Inferior parietal cortex (tissue), 1 donor: ENCODE results near the gene CC2D1A.
A peak's percentile ranks its signal among the peaks of the same experiment; 100 is the strongest.
"Not testable (repeated sequence)": the region's sequence is repeated elsewhere in the genome, so short reads cannot be mapped to it uniquely, and the experiment has no call there.

Experiments
- DNase-seq: peaks from one replicate; pipeline ENCODE4 v3.0.0-alpha.2; 2016; ENCODE audit errors: extremely low spot score

Gene CC2D1A

DNA sequence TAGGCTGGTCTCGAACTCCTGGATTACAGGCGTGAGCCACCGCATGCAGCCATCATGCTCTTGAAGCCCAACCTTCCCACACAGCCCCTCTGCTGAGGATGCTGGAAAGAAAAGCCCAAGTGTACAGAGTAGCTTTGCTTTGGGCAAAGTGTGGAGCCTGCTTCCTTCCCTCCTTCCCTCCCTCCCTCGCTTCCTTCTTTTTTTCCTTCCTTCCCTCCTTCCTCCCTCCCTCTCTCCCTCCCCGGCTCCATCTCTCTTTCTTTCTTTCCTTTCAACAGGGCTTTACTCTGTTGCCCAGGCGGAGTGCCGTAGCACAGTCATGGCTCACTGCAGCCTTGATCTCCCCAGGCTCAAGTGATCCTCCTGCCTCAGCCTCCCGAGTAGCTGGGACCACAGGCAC, 2.7 kb downstream of the CC2D1A start:
- DNase-seq, result no peak

DNA sequence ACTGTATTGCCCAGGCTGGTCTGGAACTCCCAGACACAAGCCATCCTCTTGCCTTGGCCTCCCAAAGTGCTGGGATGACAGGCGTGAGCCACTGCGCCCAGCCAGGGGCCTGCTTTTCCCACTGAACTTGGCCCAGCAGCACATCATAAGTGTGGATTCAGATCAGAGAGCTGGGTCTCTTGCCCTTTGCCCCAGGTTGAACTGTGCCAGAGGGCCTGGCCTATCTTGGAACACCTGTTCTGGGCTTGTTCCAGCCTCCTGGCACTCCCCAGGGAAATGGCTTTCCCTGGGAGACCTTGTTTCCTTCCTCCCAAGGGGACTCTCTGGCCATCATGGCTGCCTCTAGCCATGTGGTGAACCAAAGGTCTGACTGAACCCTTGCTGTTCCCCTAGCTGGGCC, 3.4 kb downstream of the CC2D1A start:
- DNase-seq, result no peak

- no peak for DNase-seq
Observed at GRCh38 chr19:13913352-13913751, 7.4 kb downstream of the CC2D1A start.

GRCh38 chr19:13914777-13915176, 8.8 kb downstream of the CC2D1A start:
- DNase-seq, result no peak

- DNase-seq, result no peak
Observed at GRCh38 chr19:13917888-13918406, 11.9 kb downstream of the CC2D1A start.

- DNase-seq, result no peak
Observed at GRCh38 chr19:13918726-13919411, 12.9 kb downstream of the CC2D1A start.

GRCh38 chr19:13920524-13920923, 14.5 kb downstream of the CC2D1A start:
- no peak for DNase-seq

DNA sequence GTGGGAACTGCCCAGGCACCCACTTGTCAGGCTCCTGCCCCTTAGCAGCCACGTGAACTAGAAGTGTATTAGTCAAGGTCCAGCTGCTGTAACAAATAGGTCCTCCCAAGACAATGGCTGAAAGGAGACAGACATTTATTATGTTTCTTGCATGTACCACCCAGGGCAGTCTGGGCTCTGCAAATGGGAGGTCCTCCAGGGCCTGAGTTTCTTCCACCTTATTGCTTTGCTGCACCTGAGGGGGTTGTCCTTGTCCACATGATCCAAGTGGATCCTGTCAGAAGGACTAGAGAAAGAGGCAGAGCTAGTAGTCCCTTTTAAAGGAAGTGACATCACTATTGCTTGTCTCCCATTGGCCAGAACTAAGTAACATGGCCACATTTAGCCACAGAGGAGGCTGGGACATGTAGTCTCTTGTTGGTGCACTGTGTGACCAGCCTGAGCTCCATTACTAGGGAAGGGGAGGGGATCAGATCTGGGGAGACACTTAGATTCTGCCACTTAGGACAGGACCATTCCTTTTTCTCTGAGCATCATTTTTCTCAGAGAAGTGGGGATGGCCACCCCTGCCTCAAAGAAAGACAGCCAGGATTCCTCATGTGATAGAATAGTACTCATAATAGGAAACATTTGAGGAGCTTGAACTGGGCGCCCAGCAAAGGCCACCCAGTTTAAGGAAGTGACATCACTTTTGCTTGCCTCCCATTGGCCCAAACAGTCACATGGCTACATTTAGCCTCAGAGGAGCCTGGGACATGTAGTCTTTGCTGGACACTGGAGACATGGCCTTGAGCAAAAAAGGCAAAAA, 15.1 kb downstream of the CC2D1A start:
- peak; percentile 65 for DNase-seq

DNA sequence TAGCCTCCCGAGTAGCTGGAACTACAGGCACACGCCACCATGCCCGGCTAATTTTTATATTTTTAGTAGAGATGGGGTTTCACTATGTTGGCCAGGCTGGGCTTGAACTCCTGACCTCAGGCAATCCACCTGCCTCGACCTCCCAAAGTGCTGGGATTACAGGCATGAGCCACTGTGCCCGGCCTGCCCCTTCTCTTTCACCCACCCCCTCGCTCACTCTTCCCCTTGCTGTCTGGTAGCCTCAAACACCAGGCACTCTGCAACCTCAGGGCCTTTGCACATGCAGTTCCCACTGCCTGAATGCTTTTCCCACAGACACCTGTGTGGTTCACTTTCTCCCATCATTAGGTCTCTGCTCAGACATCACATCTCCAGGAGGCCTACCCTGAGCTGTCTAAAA, 16.1 kb downstream of the CC2D1A start:
- not testable (repeated sequence) for DNase-seq

- no peak for DNase-seq
Observed at GRCh38 chr19:13923194-13923987, 17.4 kb downstream of the CC2D1A start.

GRCh38 chr19:13926010-13926409, 20.0 kb downstream of the CC2D1A start:
- DNase-seq, result no peak

GRCh38 chr19:13926715-13927114, 20.7 kb downstream of the CC2D1A start:
- DNase-seq, result no peak

GRCh38 chr19:13929340-13929739, 23.3 kb downstream of the CC2D1A start:
- DNase-seq, result no peak

DNA sequence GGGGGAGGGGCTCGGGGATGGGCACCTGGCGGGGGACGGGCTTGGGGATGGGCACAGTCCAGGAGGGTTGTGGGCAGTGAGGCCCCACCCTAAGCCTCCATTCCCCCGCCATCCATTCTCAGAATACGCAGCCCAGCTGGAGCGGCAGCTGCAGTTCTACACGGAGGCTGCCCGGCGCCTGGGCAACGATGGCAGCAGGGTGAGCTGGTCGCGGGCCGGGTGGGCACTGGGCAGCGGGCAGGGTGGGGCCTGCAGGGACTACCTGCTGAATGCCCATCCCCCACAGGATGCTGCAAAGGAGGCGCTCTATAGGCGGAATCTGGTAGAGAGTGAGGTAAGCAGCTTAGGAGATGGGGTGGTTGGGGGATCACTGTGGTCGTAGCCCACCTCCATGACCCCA, 24.0 kb downstream of the CC2D1A start:
- DNase-seq, result no peak

DNA sequence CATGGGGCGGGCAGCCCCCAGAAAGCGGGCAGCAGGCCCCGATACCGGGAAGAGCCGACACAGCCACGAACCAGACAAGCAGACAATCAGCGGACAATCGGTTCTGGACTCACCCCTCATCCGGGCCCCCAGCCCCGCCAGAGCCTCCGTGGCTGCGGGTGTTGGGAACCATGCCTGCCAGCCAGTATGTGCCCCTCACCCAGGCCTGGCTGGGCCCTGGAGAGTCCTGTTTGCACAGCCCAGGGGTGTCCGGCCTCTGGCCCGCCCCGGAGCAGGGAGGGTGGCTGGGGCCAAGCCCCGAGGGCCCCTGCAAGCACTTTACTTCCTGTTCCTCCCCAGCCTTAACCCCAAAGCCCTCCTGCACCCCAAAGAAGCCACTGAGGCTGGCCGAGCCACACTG, 24.4 kb downstream of the CC2D1A start:
- no peak for DNase-seq

DNA sequence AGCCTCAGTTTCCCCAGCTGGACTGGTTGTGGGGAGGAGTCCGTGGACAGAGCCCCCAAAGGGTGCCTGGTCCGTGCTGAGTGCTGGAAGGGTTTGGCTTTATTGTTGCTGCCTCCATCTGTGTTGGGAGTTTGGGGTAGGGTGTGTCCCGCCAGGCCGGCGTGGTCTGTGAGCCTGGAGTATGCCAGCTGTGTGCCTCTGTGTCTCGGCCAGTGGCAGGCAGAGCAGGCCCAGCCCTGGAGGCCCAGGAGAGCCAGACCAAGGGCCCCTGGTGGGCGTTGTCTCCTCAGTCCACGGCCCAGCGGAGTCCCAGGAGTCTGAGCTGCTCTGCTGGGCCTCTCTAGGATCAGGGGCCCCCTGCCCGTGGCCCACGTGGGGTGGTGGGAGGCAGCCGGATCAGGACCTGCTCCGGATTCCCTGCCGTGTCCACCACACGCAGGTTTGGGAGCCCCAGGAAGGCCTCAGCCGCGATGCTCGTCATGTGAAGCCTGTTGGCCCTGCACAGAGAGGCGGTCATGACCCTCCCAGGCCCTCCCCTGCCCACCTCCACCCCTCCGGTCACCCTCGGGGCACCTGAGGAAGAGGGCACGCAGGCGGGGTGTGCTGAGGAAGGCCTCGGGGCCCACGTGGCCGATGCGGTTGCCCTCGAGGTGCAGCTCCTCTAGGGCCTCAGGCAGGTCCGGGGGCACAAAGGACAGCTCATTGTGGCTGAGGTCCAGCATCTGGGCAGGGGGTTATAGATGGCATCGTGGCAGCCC, 25.6 kb downstream of the CC2D1A start:
- DNase-seq, result no peak

DNA sequence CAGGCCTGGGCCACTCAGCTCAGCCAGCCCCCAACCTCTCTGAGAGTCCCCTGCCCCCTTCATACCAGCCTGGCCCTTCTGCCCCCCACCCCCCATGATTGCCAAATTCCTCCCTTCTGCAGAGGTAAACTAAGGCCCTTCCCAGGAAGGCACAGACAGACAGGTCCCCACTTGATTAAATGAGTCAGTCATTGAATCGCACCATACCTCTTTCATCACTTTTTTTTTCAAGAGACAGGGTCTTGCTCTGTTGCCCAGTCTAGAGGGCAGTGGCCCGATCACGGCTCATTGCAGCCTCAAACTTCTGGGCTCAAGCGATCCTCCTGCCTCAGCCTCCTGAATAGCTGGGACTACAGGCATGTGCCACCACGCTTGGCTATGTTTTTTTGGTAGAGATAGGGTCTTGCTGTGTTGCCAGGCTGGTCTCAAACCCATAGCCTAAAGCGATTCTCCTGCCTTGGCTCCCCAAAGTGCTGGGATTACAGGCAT, 26.2 kb downstream of the CC2D1A start:
- DNase-seq, result no peak

DNA sequence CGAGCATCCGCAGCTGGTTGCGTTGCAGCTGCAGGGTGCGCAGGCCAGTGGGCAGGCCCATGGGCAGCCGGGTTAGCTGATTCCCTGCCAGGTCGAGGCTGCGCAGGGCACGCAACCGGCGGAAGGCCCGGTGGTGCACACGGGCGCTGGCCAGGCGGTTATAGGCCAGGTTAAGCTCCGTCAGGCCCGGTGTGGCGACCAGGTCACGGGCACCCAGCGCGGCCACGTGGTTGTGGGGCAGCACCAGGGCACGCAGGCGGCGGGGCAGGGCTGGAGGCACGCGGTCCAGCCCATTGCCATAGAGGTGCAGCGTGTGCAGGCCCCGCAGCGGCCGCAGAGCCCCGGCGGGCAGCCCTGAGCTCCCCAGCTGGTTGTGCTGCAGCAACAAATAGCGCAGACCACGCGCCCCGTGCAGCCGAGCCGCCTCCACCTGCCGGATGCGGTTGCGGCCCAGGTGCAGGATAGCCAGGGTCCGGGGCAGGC, 27.0 kb downstream of the CC2D1A start:
- no peak for DNase-seq

DNA sequence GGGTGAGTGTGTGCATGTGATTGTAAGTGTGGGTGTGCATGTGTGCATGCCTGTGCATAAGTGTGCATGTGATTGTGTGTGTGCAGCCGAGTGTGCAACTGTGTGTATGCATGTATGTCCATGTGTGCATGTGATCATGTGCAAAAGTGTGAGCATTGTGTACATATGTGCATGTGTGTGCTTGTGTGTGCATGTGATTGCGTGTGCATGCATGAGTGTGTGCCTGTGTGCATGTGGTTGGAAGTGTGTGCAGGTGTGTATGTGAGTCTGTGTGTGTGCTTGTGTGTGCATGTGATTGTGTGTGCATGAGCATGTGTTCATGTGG, 28.7 kb downstream of the CC2D1A start:
- no peak for DNase-seq

GRCh38 chr19:13935765-13936510, 29.9 kb downstream of the CC2D1A start:
- no peak for DNase-seq
